Lung (tissue), 12 donors: ENCODE results near the gene PLEKHD1. TPM values are rescaled to one million over a fixed set of nuclear protein-coding genes. Genes with fewer than 3 reads are reported as not detected.

Experiments used
- ATAC-seq: fragments of 200-7000 bp; cut with Tn5 transposase; one replicate; pipeline ENCODE4 v1.9.1; 2020; ENCODE audit warnings: moderate number of reproducible peaks; ENCODE audit not compliant: insufficient read depth, low FRiP score
- DNase-seq, 3 donors: peaks; one replicate each; pipeline ENCODE4 v3.0.0-alpha.2; 2013 to 2017
- H3K27ac ChIP-seq, 2 donors: one replicate each; pipeline ENCODE4 v1.5.1; 2013; ENCODE audit warnings: mild to moderate bottlenecking in 2 of 2, moderate library complexity in 2 of 2, control low read depth in 1 of 2, inconsistent platforms in 1 of 2, low read depth in 1 of 2, low read length in 1 of 2
- H3K27me3 ChIP-seq, 3 donors: one replicate each; pipeline ENCODE4 v1.5.1; 2013; ENCODE audit warnings: low read length in 2 of 3; ENCODE audit not compliant: control insufficient read depth in 3 of 3, insufficient read depth in 3 of 3
- H3K36me3 ChIP-seq, 4 donors: one replicate each; pipeline ENCODE4 v1.5.1; 2013; ENCODE audit warnings: low read length in 4 of 4, mild to moderate bottlenecking in 1 of 4, moderate library complexity in 1 of 4; ENCODE audit not compliant: control insufficient read depth in 4 of 4, insufficient read depth in 4 of 4
- H3K4me1 ChIP-seq, 5 donors: one replicate each; pipeline ENCODE4 v1.5.1; 2013; ENCODE audit warnings: low read length in 5 of 5, mild to moderate bottlenecking in 2 of 5, moderate library complexity in 1 of 5; ENCODE audit not compliant: control insufficient read depth in 5 of 5, insufficient read depth in 5 of 5
- H3K4me3 ChIP-seq: one replicate; pipeline ENCODE4 v1.5.1; 2013; ENCODE audit warnings: mild to moderate bottlenecking, control low read depth, moderate library complexity
- H3K9ac ChIP-seq, 2 donors: one replicate each; pipeline ENCODE4 v1.5.1; 2013; ENCODE audit warnings: low read length in 2 of 2, control low read depth in 1 of 2; ENCODE audit not compliant: insufficient read depth in 1 of 2
- H3K9me3 ChIP-seq, 4 donors: one replicate each; pipeline ENCODE4 v1.5.1; 2013; ENCODE audit warnings: low read length in 3 of 4, mild to moderate bottlenecking in 1 of 4, moderate library complexity in 1 of 4; ENCODE audit not compliant: control insufficient read depth in 4 of 4, insufficient read depth in 3 of 4
- WGBS, 2 donors: extraction: QIAGEN DNeasy Blood & Tissue Kit; methylation state at CpG; one replicate each; pipeline ENCODE4 v1.1.7; 2013; 5-methylcytosine and 5-hydroxymethylcytosine counted together
- polyA plus RNA-seq, 2 donors: library from polyadenylated mRNA; stranded (reverse); fragments of 200-250 nt; gene quantifications; one replicate each; pipeline ENCODE4 v1.2.1, GENCODE V29; 2013
- total RNA-seq, 2 donors: library from RNA; depleted of rRNA in 1 of 2; stranded (reverse); fragments of >200 nt in 1 of 2; gene quantifications; one replicate each; pipeline ENCODE4 v1.2.1, GENCODE V29; 2014 to 2021
- TF ChIP-seq, protein P1 (sequence below): IDR thresholded peaks from 2 replicates; pipeline ENCODE4 v1.5.1; 2012; ENCODE audit warnings: mild to moderate bottlenecking; ENCODE audit errors: control extremely low read depth, extremely low read depth
- donor health status: control.
- donor health status: control.
- donor health status: Bipolar disorder and iron deficiency.
- donor health status: healthy.
- donor health status: DM: yes; HTN: yes; CAD: no.

Gene PLEKHD1
- total and polyA plus RNA-seq, 4 donors, result 0.11 to 0.83 (median 0.33) TPM; not detected in 1

DNA sequence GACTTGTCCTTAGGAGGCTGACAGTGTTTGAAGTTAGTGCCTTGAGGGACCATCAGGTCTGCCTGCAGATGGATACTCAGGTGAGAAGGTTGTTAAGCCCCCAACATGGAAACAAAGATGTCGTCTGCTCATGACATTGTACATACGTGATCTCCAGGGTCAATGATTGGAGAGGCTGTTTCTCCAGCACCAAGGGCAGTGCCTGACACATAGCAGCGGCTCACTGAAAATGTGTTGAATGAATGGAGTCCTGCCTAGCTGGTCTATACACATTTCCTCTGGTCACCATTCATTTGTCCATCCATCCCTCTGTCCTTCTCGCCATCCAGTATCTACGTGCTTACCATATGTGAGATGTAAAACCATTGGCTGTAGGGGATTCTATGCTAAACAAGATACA is 83.0 kb downstream of the PLEKHD1 start:
- Histone ChIP-seq H3K27me3 (peaks cover 12 to 76% (median 71%) of the 10 kb centered on the region in 3 donors), H3K9me3 (peaks cover 0 to 5% (median 0%) of the 10 kb centered on the region in 4 donors), H3K4me1 (peaks cover 0 to 13% (median 0%) of the 10 kb centered on the region in 5 donors), H3K27ac (no peak overlapping the region), H3K36me3 (no peaks in the 10 kb centered on the region), H3K9ac (no peak overlapping the region), H3K4me3 (no peak overlapping the region)
- ATAC-seq, result no peak
- TF ChIP-seq, protein P1, sequence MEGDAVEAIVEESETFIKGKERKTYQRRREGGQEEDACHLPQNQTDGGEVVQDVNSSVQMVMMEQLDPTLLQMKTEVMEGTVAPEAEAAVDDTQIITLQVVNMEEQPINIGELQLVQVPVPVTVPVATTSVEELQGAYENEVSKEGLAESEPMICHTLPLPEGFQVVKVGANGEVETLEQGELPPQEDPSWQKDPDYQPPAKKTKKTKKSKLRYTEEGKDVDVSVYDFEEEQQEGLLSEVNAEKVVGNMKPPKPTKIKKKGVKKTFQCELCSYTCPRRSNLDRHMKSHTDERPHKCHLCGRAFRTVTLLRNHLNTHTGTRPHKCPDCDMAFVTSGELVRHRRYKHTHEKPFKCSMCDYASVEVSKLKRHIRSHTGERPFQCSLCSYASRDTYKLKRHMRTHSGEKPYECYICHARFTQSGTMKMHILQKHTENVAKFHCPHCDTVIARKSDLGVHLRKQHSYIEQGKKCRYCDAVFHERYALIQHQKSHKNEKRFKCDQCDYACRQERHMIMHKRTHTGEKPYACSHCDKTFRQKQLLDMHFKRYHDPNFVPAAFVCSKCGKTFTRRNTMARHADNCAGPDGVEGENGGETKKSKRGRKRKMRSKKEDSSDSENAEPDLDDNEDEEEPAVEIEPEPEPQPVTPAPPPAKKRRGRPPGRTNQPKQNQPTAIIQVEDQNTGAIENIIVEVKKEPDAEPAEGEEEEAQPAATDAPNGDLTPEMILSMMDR, result no peak
- no peak for DNase-seq
- WGBS, 2 donors, result 86 to 90% methylated on average over 5 of the region's 5 CpGs

DNA sequence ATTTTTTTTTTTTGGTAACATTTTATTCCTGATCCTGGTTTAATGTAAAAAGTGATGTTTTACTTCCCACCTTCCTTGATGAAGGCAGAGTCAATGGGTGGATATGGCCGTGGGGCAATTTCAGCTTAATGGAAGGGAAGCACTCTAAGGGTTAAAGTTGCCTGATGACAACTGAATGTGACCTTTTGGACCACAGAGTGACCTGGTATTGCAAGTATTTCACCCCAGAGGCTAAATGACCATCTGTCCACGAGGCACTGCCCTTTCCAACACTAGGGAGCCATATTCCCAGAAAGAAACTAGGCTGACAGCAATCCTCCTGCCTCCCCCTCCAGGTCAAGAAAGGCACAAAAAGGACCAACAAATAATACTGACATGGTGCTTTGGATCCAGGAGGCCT is 85.3 kb downstream of the PLEKHD1 start:
- WGBS, 2 donors, result 56% methylated on average over 2 of the region's 2 CpGs
- DNase-seq (no peak), ATAC-seq (no peak)
- Histone ChIP-seq H3K4me3 (no peak overlapping the region), H3K27me3 (peaks cover 20 to 77% (median 73%) of the 10 kb centered on the region in 3 donors), H3K4me1 (peaks cover 0 to 30% (median 7%) of the 10 kb centered on the region in 5 donors), H3K27ac (no peak overlapping the region), H3K9me3 (peaks cover 0 to 12% (median 0%) of the 10 kb centered on the region in 4 donors), H3K36me3 (no peaks in the 10 kb centered on the region), H3K9ac (no peak overlapping the region)
- TF ChIP-seq, protein P1, result no peak

DNA sequence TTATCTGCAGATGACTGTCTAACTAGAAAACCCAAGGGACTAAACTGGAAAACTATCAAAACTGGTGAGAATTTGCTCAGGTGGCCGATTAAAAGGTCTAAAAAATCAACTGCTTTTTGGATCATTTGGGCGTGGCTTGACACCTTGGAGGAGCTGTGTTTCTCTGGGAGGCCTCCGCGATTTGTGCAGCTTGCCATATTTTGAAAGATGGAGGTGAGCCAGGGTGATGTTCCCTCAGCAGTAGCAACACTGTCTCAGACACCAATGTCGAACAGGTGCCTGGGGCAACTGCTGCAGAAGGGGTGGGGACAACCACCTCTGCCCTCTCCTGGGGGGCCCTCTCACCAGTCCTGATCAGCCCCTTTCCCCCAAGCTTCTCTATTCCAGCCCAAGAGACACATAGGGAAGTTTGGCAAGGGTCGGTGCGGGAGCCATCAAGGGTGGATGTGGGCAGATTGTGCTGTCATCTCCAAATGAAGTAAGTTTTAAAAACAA is 86.4 kb downstream of the PLEKHD1 start:
- DNase-seq, result no peak
- H3K27me3 ChIP-seq, result peaks cover 20 to 74% (median 74%) of the 10 kb centered on the region in 3 donors
- H3K9me3 ChIP-seq, result peaks cover 0 to 12% (median 0%) of the 10 kb centered on the region in 4 donors
- no peak overlapping the region for H3K9ac ChIP-seq
- H3K4me3 ChIP-seq, result no peak overlapping the region
- TF ChIP-seq, protein P1, result no peak
- no peak overlapping the region for H3K27ac ChIP-seq
- H3K4me1 ChIP-seq, result peaks cover 0 to 30% (median 7%) of the 10 kb centered on the region in 5 donors
- WGBS, 2 donors, result 73 to 85% methylated on average over 7 of the region's 7 CpGs
- no peak for ATAC-seq
- H3K36me3 ChIP-seq, result no peaks in the 10 kb centered on the region
